ENCODE data around the gene KRTAP5-1.

- no peak for TF ChIP-seq CTCF (IDR thresholded peaks at IDR 0.05)
- no peak for TF ChIP-seq POLR2A (IDR thresholded peaks at IDR 0.05)
- no peak for TF ChIP-seq POLR2AphosphoS5 (IDR thresholded peaks at IDR 0.05)
Measured at GRCh38 chr11:1622086-1622485, 37.0 kb upstream of the KRTAP5-1 start, which contains the start of gene KRTAP5-4.

Data from prostate gland (tissue), 2 donors.